ENCODE measurements around the gene TBC1D22A. TPM values are rescaled to one million over a fixed set of nuclear protein-coding genes. Genes with fewer than 3 reads are reported as not detected.

Gene TBC1D22A
- polyA plus RNA-seq, 1 of the 3 experiments (the other 2 are of a cell fraction): 16.5 TPM

- TF ChIP-seq, protein P1, sequence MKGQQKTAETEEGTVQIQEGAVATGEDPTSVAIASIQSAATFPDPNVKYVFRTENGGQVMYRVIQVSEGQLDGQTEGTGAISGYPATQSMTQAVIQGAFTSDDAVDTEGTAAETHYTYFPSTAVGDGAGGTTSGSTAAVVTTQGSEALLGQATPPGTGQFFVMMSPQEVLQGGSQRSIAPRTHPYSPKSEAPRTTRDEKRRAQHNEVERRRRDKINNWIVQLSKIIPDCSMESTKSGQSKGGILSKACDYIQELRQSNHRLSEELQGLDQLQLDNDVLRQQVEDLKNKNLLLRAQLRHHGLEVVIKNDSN (IDR thresholded peaks at IDR 0.05; ENCODE audit: borderline replicate concordance, low read depth): no peak
- TF ChIP-seq TAF1 (IDR thresholded peaks at IDR 0.05; ENCODE audit: borderline replicate concordance, low read depth, low read length): 0 out of 2 replicates have a peak, but pooled peaks have one; percentile 21
- TF ChIP-seq RFX5 (IDR thresholded peaks at IDR 0.05; ENCODE audit: low read length): no peak
- no peak for TF ChIP-seq GATA2 (CRISPR knock-in tag; IDR thresholded peaks at IDR 0.05)
- no peak for TF ChIP-seq CTCF (IDR thresholded peaks at IDR 0.05)
- TF ChIP-seq EP300 (IDR thresholded peaks at IDR 0.05; ENCODE audit: borderline replicate concordance in 1 of 2, low read depth in 1 of 2, low read length in 1 of 2): peak in 1 of 2 experiments; percentile 73; a peak in 2 of 4 replicates
- no peak for TF ChIP-seq GABPA (IDR thresholded peaks at IDR 0.05; ENCODE audit: low read depth)
- peak; percentile 42; the same call in 1 of the 2 replicates for TF ChIP-seq RXRA (IDR thresholded peaks at IDR 0.05; ENCODE audit: borderline replicate concordance, low read depth)
- no peak for TF ChIP-seq RCOR1 (IDR thresholded peaks at IDR 0.05; ENCODE audit: low read length)
- TF ChIP-seq NFIC (IDR thresholded peaks at IDR 0.05; ENCODE audit: borderline replicate concordance): peak; percentile 97
- no peak for TF ChIP-seq NRF1 (IDR thresholded peaks at IDR 0.05; ENCODE audit: low read depth, low read length)
- peak; percentile 48 for TF ChIP-seq FOSL2 (IDR thresholded peaks at IDR 0.05; ENCODE audit: borderline replicate concordance, low read depth)
- TF ChIP-seq, protein P2, sequence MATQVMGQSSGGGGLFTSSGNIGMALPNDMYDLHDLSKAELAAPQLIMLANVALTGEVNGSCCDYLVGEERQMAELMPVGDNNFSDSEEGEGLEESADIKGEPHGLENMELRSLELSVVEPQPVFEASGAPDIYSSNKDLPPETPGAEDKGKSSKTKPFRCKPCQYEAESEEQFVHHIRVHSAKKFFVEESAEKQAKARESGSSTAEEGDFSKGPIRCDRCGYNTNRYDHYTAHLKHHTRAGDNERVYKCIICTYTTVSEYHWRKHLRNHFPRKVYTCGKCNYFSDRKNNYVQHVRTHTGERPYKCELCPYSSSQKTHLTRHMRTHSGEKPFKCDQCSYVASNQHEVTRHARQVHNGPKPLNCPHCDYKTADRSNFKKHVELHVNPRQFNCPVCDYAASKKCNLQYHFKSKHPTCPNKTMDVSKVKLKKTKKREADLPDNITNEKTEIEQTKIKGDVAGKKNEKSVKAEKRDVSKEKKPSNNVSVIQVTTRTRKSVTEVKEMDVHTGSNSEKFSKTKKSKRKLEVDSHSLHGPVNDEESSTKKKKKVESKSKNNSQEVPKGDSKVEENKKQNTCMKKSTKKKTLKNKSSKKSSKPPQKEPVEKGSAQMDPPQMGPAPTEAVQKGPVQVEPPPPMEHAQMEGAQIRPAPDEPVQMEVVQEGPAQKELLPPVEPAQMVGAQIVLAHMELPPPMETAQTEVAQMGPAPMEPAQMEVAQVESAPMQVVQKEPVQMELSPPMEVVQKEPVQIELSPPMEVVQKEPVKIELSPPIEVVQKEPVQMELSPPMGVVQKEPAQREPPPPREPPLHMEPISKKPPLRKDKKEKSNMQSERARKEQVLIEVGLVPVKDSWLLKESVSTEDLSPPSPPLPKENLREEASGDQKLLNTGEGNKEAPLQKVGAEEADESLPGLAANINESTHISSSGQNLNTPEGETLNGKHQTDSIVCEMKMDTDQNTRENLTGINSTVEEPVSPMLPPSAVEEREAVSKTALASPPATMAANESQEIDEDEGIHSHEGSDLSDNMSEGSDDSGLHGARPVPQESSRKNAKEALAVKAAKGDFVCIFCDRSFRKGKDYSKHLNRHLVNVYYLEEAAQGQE (IDR thresholded peaks at IDR 0.05; ENCODE audit: low read depth, low read length): peak; percentile 45; the same call in 1 of the 2 replicates
- TF ChIP-seq, protein P3, sequence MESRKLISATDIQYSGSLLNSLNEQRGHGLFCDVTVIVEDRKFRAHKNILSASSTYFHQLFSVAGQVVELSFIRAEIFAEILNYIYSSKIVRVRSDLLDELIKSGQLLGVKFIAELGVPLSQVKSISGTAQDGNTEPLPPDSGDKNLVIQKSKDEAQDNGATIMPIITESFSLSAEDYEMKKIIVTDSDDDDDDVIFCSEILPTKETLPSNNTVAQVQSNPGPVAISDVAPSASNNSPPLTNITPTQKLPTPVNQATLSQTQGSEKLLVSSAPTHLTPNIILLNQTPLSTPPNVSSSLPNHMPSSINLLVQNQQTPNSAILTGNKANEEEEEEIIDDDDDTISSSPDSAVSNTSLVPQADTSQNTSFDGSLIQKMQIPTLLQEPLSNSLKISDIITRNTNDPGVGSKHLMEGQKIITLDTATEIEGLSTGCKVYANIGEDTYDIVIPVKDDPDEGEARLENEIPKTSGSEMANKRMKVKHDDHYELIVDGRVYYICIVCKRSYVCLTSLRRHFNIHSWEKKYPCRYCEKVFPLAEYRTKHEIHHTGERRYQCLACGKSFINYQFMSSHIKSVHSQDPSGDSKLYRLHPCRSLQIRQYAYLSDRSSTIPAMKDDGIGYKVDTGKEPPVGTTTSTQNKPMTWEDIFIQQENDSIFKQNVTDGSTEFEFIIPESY (IDR thresholded peaks at IDR 0.05; ENCODE audit: borderline replicate concordance, low read depth): no peak
- no peak for TF ChIP-seq MEF2A (IDR thresholded peaks at IDR 0.05; ENCODE audit: borderline replicate concordance, low read depth)
- no peak for TF ChIP-seq SMC3 (IDR thresholded peaks at IDR 0.05; ENCODE audit: low read depth, low read length)
- no peak for TF ChIP-seq FOXM1 (IDR thresholded peaks at IDR 0.05; ENCODE audit: low read depth)
- TF ChIP-seq FOXJ3 (CRISPR knock-in tag; IDR thresholded peaks at IDR 0.05): no peak
- peak; percentile 57 for TF ChIP-seq JUND (IDR thresholded peaks at IDR 0.05)
- TF ChIP-seq, protein P4, sequence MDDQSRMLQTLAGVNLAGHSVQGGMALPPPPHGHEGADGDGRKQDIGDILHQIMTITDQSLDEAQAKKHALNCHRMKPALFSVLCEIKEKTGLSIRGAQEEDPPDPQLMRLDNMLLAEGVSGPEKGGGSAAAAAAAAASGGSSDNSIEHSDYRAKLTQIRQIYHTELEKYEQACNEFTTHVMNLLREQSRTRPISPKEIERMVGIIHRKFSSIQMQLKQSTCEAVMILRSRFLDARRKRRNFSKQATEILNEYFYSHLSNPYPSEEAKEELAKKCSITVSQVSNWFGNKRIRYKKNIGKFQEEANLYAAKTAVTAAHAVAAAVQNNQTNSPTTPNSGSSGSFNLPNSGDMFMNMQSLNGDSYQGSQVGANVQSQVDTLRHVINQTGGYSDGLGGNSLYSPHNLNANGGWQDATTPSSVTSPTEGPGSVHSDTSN (IDR thresholded peaks at IDR 0.05): peak; percentile 89
- peak; percentile 94 for TF ChIP-seq TCF12 (IDR thresholded peaks at IDR 0.05)
Measured at GRCh38 chr22:46829941-46830715, 67.7 kb downstream of the TBC1D22A start (continued).
